Activated T-helper 1 cell treated with anti-CD3 and anti-CD28 coated beads, Interleukin-2, amount 50 U/mL, for 16 hours (primary cell): ENCODE results near the gene ZIM2.
"Not testable (repeated sequence)": the region's sequence is repeated elsewhere in the genome, so short reads cannot be mapped to it uniquely, and the experiment has no call there.

Experiments used
- DNase-seq, 2 donors: peaks; one replicate each; pipeline ENCODE4 v3.0.0-alpha.2; 2020; ENCODE audit warnings: low read depth in 1 of 2, low spot score in 1 of 2

ZIM2 gene

DNA sequence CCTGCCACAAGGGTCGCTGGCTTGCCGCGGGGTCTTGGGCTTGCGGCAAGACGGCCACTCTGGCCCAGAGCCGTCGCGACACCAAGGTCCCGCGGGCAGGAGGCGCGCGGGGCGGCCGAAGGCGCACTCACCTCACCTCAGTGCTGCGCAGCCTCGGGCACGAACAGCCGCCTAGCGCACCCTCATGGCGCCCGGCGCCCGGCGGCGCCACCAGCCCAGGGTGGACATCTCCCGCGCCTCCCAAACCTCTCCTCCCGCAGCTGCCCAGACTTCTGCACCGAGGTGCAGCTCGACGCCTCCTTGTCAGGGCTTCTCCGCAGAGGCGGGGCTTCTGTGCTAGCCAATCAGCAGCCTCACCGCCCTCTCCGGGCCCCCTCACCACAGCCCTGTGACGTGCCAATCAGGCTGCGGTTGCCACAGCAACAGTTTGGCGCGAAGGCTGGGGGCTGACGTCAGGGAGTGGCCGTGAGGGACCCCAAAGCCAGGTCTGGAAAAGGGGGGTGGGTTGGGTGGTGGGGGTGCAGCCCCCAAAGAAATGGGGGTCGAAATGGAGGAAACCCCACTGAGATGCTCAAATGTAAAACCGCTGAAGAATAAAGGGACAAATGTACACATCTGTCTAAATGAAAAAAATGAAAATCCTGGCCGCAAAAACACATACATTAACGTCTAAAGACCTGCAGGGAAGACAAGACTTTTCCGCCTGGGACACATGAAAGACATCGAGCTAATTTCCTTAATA, at the start of gene ZIM2, which contains the start of gene PEG3:
Gene ZIM2, minus strand, starts transcription at position 276 of the 742 bp plus-strand sequence. CDS start 16,449 bp downstream, outside the sequence.
Gene PEG3, minus strand, starts transcription at position 276 of the 742 bp plus-strand sequence. CDS start 16,071 bp downstream, outside the sequence.
- DNase-seq: no peak

DNA sequence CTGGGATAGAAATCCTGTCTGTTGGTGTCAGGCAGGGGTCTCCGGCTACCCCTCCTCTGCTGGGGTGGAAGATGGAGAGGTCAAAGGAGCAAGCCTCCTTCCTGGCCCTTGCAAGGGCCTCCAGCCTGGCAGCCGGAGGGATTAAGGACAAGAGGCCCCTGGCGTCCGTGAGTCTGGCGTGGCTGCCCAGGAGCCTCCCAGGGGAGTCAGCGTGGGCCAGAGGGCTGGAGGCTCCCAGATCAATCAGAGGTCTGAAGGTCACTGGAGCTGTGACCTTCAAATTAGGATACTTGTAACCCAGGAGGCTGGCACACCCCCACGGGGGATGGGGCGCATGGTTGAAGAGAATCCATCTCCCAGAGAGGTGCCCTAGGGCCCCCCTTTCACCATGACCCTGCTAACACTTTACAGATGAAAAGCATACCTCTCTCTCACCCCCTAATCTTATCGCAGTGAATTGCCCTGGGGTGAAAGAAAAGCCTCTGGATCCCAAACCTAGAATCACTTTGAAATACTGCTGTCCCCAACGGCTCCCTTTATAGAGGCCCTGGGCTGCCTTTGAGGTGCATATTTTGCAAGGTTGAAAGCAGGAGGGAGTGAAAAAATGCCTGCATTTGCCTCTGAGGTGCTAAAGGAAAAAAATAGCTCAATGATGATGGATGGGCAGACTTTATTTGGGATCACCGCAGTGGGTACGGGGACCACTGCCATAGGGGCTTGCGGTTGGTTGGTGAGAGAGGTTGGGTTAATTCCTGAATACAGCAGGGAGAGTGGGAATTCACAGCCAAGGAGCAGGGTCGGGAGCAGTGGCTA, 44.9 kb upstream of the ZIM2 start:
- DNase-seq: no peak

DNA sequence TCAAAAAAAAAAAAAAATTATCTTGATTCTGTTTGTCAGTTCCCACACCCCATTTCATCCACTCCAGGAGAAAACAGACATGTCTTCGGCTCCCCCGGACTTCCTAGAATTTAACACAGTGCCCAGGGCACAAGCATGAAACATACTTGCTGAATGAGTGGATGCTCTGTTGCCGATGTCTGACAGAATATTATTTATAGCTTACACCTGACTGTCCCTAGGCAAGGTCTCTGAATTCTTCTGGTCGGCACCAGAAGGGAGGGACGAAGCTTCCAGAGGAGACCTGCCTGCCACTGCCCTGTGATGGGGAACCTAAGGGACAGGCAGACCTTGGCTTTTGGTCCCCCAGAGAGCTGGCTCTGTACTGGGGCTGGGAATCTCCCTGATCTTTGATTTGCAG, 43.9 kb upstream of the ZIM2 start:
- DNase-seq: no peak

DNA sequence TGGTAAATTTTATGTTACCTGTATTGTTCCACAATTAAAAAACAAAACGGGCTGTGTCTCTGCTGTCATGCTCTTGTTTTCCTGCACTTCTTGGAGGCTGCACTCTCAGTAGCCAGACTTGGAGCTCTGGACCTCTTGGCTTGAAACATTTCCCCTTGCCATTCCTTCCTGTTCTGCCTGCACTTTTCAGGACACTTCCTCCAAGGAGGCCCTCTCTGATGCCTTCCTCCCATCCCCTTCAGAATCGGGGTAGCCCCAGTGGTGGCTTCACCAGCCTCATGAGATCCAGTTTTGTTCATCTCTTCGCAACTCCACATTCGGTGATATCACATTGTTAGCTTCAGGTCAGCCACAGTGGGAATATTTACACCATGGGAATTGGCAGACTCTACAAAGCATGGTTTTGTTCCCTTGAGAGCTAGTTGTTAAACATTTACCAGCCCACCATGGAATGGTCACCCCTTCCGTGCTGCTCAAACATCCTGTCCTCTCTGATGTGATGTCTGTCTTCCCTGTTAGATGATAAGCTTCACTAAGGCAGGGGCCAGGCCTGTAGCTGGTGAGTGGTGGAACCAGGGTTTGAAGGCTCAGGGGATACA, 40.2 kb upstream of the ZIM2 start:
- DNase-seq: no peak

DNA sequence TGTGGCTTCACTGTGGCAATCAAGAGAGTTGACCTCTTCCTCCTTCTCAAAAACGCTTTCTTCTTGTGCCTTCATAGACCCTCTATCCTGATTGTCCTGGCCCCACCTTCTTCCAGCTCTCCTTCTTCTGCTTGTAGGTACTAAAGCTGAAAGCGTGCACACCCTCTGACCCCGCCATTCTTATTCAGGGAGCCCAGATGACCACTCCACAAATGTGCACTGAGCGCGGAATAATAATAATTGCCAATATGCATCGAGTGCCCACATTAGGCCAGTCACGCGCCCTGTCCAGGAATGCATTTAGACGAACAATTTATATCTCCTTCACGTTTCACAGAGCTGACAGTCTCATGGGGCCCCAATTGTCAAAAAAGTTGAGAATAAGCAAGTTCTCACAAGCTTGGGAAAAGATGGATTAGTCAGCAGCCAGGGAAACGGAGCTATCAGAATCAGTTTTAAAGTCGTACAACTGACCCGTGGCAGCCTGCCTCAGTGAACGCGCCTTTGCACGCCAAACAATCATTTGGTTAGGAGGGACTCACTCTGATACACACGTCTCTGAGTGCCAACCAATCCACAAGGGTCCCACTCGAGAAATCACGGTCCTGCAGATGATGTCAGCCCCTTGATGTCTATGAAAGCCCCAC, 36.7 kb upstream of the ZIM2 start:
- no peak for DNase-seq

DNA sequence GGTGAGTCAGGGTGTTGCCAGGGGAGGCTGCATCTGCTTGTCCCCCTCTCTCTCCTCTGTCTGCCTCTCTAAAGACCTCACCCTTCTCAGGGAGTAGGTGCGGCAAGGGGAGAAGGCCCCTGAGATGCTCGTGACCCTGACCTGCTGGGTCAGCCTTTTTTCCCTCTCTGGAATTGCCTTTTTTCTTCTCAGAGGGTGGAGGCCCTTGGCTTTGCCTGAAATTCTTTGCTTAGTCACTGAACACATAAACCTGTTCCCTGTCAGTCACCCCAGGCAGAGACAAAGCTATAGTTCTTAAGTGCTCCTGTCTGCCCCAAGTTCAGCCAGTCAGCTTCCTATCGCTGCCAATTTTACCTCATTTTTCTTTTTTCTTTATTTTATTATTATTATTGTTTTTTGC, 35.2 kb upstream of the ZIM2 start:
- DNase-seq: no peak

DNA sequence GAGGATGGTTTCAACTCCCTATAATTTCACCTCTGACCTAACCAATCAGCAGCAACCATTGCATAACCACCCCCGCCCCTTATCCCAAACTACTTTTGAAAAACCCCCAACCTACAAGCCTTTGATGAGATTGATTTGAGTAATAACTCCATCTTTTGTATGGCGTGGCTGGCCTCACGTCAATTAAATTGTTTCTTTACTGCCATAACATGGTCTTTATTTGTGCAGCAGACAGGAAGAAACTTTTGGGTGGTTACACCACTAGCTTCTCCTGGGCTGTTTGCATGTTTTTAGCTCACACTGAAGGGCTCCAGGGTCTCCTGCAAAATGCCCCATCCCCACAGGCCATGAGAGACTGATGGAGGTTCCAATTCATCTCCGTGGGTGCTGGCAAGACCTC, 34.0 kb upstream of the ZIM2 start:
- DNase-seq: no peak

DNA sequence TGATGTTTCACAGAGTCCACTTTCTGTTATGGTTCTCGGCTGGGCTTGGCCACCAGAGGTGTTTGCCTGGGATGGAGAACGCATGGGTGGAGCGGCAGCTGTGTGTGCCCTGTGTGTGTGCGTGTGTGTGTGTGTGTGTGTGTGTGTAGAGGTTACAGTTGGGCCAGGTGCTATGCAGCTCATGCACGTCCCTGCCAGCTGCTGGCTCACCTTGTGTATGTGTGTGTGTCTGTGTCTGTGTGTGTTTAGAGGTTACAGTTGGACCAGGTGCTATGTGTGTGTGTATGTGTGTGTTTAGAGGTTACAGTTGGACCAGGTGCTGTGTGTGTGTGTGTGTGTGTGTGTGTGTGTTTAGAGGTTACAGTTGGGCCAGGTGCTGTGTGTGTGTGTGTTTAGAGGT, 33.0 kb upstream of the ZIM2 start:
- DNase-seq: no peak

DNA sequence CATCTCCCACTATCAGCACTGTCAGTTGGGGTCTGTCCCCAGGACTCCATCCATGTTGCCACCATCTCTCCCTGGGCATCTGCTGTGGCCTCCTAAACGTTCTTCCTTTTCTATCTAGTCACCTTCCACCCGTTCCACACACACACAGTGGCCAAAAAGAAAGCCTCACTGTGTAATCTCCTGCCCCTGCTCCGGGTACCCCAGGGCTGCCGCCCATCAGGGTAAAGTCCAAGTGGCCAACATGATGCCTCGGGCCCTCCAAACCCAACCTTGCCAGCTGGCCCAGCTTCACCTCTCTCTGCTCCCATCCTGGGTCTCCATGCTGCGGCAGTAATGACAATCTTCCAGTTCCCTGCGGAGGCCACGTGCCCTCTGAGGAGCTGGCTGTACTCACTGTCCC, 29.4 kb upstream of the ZIM2 start:
- DNase-seq: no peak

DNA sequence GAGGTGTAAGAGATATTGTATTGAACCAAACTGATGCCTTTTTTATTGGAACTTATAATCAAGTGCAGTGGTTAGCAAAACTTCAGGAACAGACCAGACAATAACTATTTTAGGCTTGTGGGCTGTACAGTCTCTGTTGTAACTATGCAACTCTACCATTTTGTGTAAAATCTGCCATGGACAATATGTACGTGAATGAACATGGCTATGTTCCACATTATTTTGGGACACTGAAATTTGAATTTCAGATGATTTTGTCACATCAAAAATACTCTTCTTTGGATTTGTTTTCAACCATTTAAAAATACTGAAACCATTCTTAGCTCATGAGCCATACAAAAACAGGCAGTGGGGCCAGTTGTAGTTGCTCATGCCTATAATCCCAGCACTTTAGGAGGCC, 27.9 kb upstream of the ZIM2 start:
- no peak for DNase-seq

DNA sequence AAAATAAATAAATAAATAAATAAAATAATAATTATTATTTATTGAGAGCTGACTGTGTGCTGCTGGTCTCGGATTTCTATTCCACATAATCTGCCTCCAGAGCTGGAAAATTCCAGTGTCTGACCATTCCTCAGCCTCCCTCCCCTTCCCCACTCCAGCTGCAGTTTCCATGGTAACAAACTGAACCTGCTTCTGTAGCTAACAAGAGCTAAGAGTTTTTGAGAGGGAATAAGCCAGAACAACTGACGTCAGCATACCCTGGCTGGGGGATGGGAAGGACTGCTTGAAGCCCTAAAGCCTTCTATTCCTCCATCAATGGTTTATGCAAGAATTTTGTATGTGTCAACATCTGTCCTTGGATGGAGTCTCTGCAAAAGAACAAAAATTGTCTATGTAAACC, 26.0 kb upstream of the ZIM2 start:
- no peak for DNase-seq

DNA sequence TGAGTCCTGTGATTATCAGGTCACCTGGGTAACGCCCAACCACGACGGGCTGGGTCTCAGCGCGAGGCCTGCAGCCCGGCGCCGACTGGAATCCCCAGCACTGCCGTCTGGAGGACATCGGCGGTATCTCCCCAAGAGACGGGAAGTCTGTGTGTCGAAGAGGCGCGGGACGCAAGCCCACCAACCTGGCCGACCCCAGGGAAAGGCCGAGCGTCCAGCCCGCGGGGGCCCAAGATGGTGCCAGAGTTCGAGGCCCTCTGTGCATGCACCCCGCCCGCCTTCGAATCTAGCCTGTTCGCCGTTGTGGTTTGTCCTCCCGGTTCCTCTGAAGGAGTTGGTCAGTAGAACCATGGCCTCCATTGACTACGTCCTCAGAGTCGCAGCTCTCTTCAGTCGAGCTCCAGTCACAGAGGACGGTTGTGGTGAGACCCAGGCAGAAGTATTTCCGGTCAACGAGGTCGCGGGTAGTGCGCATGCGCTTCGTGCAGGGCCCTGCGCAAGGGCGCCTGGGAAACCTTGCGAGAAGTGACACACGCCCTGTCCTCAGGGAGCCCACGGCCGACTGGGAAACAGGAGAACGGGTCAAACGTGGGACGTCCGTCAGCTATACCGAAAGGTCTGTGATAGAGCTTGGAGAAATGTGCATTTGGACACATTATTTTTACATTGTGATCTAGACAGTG, 24.1 kb upstream of the ZIM2 start:
- DNase-seq: no peak

DNA sequence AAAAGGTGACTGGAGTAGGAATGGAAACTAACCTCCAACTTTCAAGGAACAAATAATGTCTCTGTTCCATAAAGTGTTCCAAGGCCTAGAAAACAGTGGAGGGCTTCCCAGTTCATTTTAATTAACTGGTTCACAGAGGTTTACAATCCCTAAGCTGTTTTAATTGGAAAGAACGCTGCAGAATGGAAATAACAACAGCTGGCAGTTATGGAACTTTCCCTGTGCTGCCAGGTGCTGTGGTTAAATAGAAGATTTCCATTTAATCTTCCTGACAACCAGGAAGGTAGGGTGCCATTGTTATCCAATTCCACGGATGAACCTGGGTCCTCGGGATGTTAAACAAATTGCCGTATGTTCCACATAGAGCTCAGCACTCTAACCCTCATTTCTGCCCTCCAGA, 22.2 kb upstream of the ZIM2 start:
- no peak for DNase-seq

DNA sequence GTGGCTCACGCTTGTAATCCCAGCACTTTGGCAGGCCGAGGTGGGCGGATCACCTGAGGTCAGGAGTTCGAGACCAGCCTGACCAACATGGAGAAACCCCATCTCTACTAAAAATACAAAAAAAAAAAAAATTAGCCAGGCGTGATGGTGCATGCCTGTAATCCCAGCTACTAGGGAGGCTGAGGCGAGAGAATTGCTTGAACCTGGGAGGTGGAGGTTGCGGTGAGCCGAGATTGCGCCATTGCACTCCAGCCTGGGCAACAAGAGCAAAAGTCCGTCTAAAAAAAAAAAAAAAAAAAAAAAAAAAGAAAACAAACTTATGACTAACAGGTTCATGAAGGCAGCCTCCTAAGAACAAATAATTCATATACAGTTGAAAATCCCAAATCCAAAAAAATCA, 19.9 kb upstream of the ZIM2 start:
- DNase-seq: not testable (repeated sequence)

DNA sequence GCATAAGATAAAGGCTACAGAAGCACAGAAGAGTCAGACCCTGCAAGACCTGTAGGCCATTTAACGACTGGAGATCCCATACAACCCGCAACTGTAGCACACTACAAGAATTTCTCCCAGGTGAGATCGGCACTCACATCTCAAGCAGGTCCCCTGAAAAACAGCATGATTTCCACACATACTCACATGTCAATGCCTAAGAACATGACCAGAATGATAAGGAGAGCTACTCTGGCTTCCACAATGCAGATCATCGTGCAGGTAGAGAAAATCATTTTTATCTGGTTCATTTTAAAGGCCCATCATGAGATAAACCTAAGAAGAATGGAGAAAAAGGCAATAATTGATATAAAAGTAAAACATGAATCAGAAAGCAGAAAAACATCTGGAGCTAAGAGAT, 17.5 kb upstream of the ZIM2 start:
- no peak for DNase-seq

DNA sequence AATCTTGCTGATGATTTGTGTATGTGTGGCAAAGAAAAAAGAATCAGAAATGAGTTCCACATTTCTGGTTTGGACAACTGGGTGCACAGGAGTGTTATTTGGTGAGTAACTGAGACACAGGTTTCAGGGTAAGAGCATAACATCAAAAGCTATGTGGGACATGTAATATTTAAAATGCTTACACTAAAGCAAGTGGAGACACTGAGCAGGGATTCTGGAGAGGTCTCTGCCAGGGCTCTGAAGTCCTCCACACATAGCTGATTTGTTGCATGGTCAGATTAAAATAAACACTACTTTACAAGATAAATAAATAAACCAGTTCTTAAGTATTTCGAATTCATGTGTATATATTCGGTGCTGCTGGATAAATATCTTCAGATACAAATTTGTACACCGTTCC, 16.3 kb upstream of the ZIM2 start:
- no peak for DNase-seq

DNA sequence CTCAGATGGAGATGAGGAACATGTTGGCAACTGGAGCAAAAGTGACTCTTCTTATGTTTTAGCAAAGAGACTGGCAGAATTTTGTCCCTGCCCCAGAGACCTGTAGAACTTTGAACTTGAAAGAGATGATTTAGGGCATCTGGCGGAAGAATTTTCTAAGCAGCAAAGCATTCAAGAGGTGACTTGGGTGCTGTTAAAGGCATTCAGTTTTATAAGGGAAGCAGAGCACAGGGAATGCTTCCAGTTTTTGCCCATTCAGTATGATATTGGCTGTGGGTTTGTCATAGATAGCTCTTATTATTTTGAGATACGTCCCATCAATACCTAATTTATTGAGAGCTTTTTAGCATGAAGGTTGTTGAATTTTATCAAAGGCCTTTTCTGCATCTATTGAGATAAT, 11.8 kb upstream of the ZIM2 start:
- not testable (repeated sequence) for DNase-seq

DNA sequence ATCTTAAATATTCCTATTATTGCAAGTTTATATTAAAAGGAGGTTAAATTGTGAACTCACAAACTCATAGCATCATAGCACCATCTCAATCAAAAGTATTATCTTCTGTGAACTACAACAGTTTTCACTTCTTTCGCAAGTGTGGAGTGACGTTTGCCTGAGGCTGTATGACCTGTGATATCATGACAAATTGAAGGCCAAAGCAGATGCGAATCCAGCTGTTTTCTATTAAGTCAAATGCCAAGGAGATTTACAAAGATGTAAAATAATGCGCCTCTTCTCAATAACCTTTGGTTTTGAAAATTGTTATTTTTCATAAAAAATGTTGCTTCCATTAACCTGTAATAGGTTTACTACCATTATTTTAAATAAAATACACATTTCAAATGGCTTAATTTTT, 7.6 kb upstream of the ZIM2 start:
- DNase-seq: no peak

DNA sequence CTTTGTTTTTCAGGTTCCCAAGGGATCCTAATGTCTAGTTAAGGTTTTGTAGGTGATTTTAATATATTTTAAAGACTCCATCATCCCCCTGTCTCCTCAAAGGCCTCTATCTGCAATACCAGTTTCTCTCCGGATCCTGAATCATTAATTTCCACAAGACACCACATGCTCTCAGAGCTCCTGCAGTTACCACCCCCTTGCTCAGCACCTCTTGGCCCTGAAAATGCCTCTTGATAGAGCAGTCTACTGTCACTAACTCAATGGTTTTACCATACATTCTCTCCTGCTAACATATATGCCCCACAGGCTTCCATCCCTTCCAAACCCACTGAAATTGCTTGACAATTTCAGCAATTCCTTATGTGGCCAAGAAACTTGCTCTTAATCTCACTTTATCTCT, 1.9 kb upstream of the ZIM2 start:
- DNase-seq: no peak

DNA sequence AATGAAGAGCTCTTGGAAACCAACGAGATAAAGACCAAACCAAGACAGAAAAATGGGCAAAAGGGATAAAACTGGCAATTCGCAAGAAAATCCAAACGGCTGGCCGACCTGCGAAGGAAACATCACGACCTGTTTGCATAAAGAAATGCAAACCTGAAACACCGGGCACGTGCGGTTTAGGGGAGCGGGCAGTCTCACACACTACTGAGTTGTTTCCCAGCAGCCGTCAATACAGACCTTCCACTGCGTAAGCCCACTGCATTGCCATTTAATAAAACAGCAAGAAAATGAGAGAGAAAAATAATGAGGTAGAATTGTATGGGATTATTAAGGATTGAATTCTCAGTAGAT, 642 bp upstream of the ZIM2 start:
- DNase-seq: no peak
